Epithelial cell of proximal tubule (primary cell): ENCODE measurements around the gene FAHD1. TPM values are rescaled to one million over a fixed set of nuclear protein-coding genes. Genes with fewer than 3 reads are reported as not detected.
A peak's percentile ranks its signal among the peaks of the same experiment; 100 is the strongest.

Experiments used
- DNase-seq: peaks from one replicate; pipeline ENCODE4 v3.0.0-alpha.2; 2011; ENCODE audit warnings: low read depth
- H3K4me3 ChIP-seq: 2 replicates; pipeline ENCODE4 v1.5.1; 2011; ENCODE audit warnings: low read depth, mild to moderate bottlenecking, low read length
- total RNA-seq: library from RNA; depleted of rRNA; stranded (reverse); fragments of >200 nt; gene quantifications from 2 replicates; pipeline ENCODE4 v1.2.3, GENCODE V29; 2015
- TF ChIP-seq, protein P1 (sequence below): conservative IDR thresholded peaks from 2 replicates; pipeline ENCODE4 v1.5.1; 2012; ENCODE audit warnings: low read depth, mild to moderate bottlenecking, low read length

Gene FAHD1
- total RNA-seq, 1 donor from 2014 or later = 59.2 TPM

DNA sequence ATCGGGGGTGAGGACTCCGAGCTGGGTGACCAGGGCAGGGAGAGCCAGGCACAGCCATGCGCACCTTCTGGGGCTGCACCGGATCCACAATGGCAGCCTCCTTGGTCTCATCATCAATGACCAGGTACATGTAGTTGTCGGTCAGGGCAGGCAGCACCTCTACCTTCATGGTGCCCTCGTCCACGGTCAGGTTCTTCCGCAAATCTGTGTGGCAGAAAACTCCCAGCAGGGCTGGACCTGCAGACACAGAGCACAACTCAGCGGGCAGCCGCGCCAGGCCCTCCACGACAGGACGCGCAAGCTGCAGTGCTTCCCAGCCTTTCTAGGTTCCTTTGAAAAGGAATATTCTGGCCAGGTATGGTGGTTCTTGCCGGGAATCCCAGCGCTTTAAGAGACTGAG, 4.2 kb upstream of the FAHD1 start:
- TF ChIP-seq, protein P1, sequence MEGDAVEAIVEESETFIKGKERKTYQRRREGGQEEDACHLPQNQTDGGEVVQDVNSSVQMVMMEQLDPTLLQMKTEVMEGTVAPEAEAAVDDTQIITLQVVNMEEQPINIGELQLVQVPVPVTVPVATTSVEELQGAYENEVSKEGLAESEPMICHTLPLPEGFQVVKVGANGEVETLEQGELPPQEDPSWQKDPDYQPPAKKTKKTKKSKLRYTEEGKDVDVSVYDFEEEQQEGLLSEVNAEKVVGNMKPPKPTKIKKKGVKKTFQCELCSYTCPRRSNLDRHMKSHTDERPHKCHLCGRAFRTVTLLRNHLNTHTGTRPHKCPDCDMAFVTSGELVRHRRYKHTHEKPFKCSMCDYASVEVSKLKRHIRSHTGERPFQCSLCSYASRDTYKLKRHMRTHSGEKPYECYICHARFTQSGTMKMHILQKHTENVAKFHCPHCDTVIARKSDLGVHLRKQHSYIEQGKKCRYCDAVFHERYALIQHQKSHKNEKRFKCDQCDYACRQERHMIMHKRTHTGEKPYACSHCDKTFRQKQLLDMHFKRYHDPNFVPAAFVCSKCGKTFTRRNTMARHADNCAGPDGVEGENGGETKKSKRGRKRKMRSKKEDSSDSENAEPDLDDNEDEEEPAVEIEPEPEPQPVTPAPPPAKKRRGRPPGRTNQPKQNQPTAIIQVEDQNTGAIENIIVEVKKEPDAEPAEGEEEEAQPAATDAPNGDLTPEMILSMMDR = no peak
- no peak for DNase-seq
- H3K4me3 ChIP-seq = no peak overlapping the region

DNA sequence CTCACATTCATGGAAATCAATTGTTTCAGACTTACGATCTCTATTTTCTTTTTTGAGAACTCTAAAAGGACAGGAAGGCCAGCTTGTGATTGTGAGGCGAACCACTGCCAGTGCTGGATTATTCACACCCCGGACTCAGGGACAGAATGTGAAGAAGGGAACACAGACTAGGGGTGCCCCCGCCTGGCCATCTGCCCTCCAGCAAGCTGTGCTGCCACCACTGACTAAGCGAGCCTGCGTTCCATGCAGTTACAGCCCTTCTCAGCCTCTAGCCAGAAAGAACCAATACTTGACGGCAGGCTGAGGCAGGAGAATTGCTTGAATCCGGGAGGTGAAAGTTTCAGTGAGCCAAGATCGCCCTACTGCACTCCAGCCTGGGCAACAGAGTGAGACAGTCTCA, 3.2 kb upstream of the FAHD1 start:
- DNase-seq = no peak
- no peak overlapping the region for H3K4me3 ChIP-seq
- TF ChIP-seq, protein P1 = peak; percentile 59

DNA sequence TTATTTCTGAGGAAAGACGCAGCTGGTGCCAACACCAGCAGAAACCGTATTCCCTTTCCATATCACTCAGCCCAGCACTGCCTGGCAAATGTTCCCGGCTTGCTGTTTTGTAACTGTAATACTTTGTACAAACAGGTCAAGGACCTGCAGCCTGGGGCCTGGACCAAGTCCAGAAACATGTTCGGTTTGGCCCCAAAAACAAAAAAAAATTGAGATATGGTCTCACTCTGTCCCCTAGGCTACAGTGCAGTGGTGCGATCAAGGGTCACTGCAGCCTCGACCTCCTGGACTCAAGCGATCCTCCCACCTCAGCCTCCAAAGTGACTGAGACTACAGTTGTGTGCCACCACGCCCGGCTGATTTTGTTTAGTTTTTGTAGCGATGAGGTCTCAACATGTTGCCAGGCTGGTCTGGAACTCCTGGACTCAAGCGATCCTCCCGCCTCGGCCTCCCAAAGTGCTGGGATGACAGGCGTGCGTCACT, 1.6 kb upstream of the FAHD1 start:
- H3K4me3 ChIP-seq = peak overlapping the region; percentile 84
- DNase-seq = no peak
- TF ChIP-seq, protein P1 = no peak

DNA sequence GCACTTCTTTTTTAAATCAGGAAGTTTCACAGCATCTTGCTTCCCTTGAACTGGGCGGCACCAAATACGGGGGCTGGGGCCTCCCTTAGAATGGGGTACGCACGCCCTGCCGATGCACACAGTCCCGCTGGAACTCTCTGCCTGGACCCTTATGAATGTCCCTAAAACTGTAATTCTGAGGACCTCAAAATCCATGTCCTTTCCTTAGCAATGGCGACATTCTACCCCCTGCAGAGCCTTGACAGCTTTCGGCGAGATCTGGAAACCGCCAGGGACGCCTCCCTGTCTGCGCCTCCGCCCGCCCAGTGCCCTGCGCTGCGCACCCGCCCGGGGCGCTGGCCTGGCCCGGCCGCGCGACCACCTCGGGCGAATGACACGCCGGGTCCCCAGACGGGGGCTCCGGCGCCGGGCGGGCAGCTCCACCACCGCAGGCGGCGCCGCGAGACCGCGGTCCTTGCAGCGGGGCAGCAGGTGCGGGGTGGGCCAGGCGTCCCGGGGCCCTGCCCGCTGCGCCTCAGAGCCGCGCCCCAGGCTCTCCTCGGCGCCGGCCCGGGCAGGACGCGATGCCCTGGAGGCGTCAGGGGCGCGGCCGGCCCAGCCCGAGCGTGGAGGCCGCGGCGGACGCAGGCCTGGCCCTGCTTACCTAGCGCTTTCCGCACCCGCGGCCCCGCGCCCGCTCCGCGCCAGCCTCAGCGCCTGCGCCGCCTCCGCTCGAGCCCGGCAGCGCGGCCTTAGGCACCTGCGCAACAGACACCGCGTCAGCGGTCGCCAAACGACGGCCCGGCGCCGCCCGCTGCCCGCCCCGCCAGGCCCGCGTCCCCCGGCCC, 929 bp upstream of the FAHD1 start:
- peak overlapping the region; percentile 84 for H3K4me3 ChIP-seq
- DNase-seq = no peak
- TF ChIP-seq, protein P1 = no peak

DNA sequence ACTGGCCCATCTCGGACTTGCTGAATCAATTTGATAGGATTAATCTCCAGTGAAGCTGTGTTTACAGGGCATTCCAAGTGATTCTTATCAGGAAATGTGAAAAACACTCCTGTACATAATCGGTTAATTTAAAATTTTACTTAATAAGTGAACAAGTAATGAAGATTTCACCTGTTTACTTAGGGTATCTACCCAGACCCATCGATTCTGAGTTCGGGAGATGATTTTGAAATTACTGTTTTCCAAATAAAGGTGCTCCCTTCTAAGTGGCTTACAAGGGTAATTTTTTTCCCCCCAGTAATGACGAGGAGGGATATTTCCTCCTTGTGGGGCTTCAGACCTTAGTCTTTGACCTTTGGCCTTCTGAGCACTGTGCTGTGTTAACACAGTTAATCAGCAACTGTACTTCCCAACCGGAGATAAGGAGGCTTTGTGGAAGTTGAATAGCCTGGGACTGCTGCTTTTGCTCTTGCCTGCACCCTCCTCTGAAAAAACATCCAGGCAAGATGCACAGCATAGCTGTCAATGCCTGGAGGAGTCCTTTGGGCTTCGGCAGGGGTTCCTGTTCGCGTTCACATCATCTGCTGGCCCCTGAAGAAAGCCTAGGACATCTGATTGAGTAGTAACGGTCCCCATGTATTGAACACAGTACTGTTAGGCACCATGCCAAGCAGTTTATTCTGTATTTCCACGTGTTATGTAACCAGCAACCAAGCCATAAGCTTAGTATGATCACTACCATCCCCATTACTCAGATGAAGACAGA, 1.8 kb downstream of the FAHD1 start:
- DNase-seq = peak; percentile 48
- H3K4me3 ChIP-seq = peak overlapping the region; percentile 84
- TF ChIP-seq, protein P1 = no peak

DNA sequence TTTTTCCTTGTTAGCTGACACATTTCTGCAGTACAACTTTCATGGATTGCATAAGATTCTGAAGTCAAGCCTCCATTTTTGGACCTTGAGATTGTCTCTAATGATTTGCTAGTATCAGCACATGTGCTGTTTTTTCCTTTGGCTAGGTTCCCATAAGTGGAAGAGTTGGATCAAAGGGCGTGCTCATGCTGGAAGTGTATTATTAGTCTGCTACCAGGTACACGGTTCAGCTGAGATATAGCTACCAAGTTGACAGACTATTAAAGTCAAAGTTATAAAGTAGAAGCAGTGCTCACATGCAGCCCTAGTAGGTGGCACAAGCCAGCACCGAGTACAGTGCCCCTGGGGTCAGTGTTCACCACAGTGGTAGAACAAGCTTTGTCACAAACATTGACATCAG, 3.2 kb downstream of the FAHD1 start:
- peak overlapping the region; percentile 84 for H3K4me3 ChIP-seq
- TF ChIP-seq, protein P1 = no peak
- DNase-seq = peak; percentile 50
